Prostate gland (tissue), 2 donors: ENCODE data around the gene TNFRSF6B.

Source experiments
- POLR2A ChIP-seq: fragments of 450-650 bp; IDR thresholded peaks from one replicate; pipeline ENCODE4 v1.6.1; 2016; ENCODE audit warnings: antibody characterized with exemption, mild to moderate bottlenecking
- POLR2AphosphoS5 ChIP-seq: sonication (generic); formaldehyde crosslinking; IDR thresholded peaks from one replicate; pipeline ENCODE4 v1.6.1; 2017; ENCODE audit warnings: antibody characterized with exemption
- TF ChIP-seq, protein P1 (sequence below), 4 experiments: fragments of 200-600 bp in 2 of 4; fragments of 450-650 bp in 2 of 4; sonication (generic) in 2 of 4; IDR thresholded peaks; 1 replicate in 3 of 4; 2 replicates in 1 of 4; pipeline ENCODE4 v1.5.1; 2016 to 2019; ENCODE audit warnings: antibody characterized with exemption in 4 of 4, mild to moderate bottlenecking in 2 of 4, moderate library complexity in 2 of 4

GRCh38 chr20:63656451-63656850, 40.0 kb upstream of the TNFRSF6B start:
- TF ChIP-seq, protein P1, sequence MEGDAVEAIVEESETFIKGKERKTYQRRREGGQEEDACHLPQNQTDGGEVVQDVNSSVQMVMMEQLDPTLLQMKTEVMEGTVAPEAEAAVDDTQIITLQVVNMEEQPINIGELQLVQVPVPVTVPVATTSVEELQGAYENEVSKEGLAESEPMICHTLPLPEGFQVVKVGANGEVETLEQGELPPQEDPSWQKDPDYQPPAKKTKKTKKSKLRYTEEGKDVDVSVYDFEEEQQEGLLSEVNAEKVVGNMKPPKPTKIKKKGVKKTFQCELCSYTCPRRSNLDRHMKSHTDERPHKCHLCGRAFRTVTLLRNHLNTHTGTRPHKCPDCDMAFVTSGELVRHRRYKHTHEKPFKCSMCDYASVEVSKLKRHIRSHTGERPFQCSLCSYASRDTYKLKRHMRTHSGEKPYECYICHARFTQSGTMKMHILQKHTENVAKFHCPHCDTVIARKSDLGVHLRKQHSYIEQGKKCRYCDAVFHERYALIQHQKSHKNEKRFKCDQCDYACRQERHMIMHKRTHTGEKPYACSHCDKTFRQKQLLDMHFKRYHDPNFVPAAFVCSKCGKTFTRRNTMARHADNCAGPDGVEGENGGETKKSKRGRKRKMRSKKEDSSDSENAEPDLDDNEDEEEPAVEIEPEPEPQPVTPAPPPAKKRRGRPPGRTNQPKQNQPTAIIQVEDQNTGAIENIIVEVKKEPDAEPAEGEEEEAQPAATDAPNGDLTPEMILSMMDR (IDR thresholded peaks at IDR 0.05) = no peak
- TF ChIP-seq POLR2AphosphoS5 (no peak), POLR2A (no peak)
